Activated T-helper 2 cell treated with anti-CD3 and anti-CD28 coated beads, Interferon-gamma antibody, Interleukin-2, Interleukin-4, amounts not matched to agents 10 μg/mL and 5 μg/mL and 100 μg/mL, durations not matched to agents 14 hours and 24 hours and 36 hours (primary cell): ENCODE results near the gene PRMT2. TPM values are rescaled to one million over a fixed set of nuclear protein-coding genes. Genes with fewer than 3 reads are reported as not detected.
A peak's percentile ranks its signal among the peaks of the same experiment; 100 is the strongest.

Experiments used
- DNase-seq: peaks from one replicate; pipeline ENCODE4 v3.0.0; 2021; ENCODE audit warnings: low spot score
- H3K27ac Mint-ChIP-seq: one replicate; pipeline ENCODE4 v1.8.0; 2021; ENCODE audit warnings: mixed read lengths
- H3K27me3 Mint-ChIP-seq: one replicate; pipeline ENCODE4 v1.8.0; 2021; ENCODE audit warnings: low read depth, mixed read lengths
- H3K36me3 Mint-ChIP-seq: one replicate; pipeline ENCODE4 v1.8.0; 2021; ENCODE audit warnings: low read depth, mixed read lengths
- H3K4me1 Mint-ChIP-seq: one replicate; pipeline ENCODE4 v1.8.0; 2021; ENCODE audit warnings: low read depth, mixed read lengths
- H3K4me3 Mint-ChIP-seq: one replicate; pipeline ENCODE4 v1.8.0; 2021; ENCODE audit warnings: low read depth, mild to moderate bottlenecking, moderate library complexity, mixed read lengths
- H3K9me3 Mint-ChIP-seq: one replicate; pipeline ENCODE4 v1.8.0; 2021; ENCODE audit warnings: mixed read lengths
- intact Hi-C: fragments of 100-400 bp; cut with micrococcal nuclease; formaldehyde crosslinking; loops from one replicate; pipeline ENCODE4 v1.15.1; 2023
- total RNA-seq: library from RNA; stranded (reverse); gene quantifications from 2 replicates; pipeline ENCODE4 v1.2.3, GENCODE V29; 2022

The PRMT2 gene
- total RNA-seq: 71.0 and 73.9 TPM in 2 replicates

GRCh38 chr21:46635324-46636180 lies at the start of gene PRMT2:
Gene PRMT2 (plus strand): TSS chr21:46635674. CDS start chr21:46636952, 1,278 bp downstream.
- intact Hi-C loops: loop anchor here (1.0 kb wide), 1 partner anchor 177 kb away; the partner anchor contains the start of gene DIP2A
- peak; percentile 98 for DNase-seq
- H3K9me3 Mint-ChIP-seq: peaks cover 4% of the 10 kb centered on the region
- H3K4me1 Mint-ChIP-seq: peaks cover 57% of the 10 kb centered on the region
- peaks cover 7% of the 10 kb centered on the region for H3K27me3 Mint-ChIP-seq
- H3K27ac Mint-ChIP-seq: peak within 1 kb of the TSS; percentile 97
- peaks cover 27% of the 10 kb centered on the region for H3K36me3 Mint-ChIP-seq
- H3K4me3 Mint-ChIP-seq: peak within 1 kb of the TSS; percentile 93

- no peak for DNase-seq
- Mint-ChIP-seq H3K27me3 (peaks cover 2% of the 10 kb centered on the region), H3K9me3 (peaks cover 37% of the 10 kb centered on the region), H3K36me3 (peaks cover 4% of the 10 kb centered on the region), H3K27ac (no peak overlapping the region), H3K4me1 (peaks cover 2% of the 10 kb centered on the region), H3K4me3 (no peak overlapping the region)
- intact Hi-C loops: no loop called here
Measured at GRCh38 chr21:46594276-46594675, 41.2 kb upstream of the PRMT2 start.

GRCh38 chr21:46596201-46596600 lies 39.3 kb upstream of the PRMT2 start:
- no peak overlapping the region for H3K27ac Mint-ChIP-seq

GRCh38 chr21:46597031-46597430 lies 38.4 kb upstream of the PRMT2 start:
- Mint-ChIP-seq H3K27me3 (no peaks in the 10 kb centered on the region), H3K4me1 (peaks cover 3% of the 10 kb centered on the region), H3K9me3 (peaks cover 23% of the 10 kb centered on the region), H3K4me3 (no peak overlapping the region), H3K36me3 (peaks cover 4% of the 10 kb centered on the region), H3K27ac (no peak overlapping the region)
- no peak for DNase-seq
- intact Hi-C loops: no loop called here

More at GRCh38 chr21:46596201-46596600, 39.3 kb upstream of the PRMT2 start:
- H3K4me1 Mint-ChIP-seq: peaks cover 3% of the 10 kb centered on the region
- peaks cover 30% of the 10 kb centered on the region for H3K9me3 Mint-ChIP-seq
- intact Hi-C loops: no loop called here
- H3K4me3 Mint-ChIP-seq: no peak overlapping the region
- no peaks in the 10 kb centered on the region for H3K27me3 Mint-ChIP-seq
- H3K36me3 Mint-ChIP-seq: peaks cover 4% of the 10 kb centered on the region
- no peak for DNase-seq

- Mint-ChIP-seq H3K9me3 (peaks cover 19% of the 10 kb centered on the region), H3K4me3 (no peak overlapping the region), H3K36me3 (peaks cover 2% of the 10 kb centered on the region), H3K4me1 (peaks cover 3% of the 10 kb centered on the region), H3K27ac (no peak overlapping the region), H3K27me3 (no peaks in the 10 kb centered on the region)
- intact Hi-C loops: no loop called here
- no peak for DNase-seq
Measured at GRCh38 chr21:46597896-46598343, 37.6 kb upstream of the PRMT2 start.

GRCh38 chr21:46598581-46599572 lies 36.6 kb upstream of the PRMT2 start:
- no peaks in the 10 kb centered on the region for H3K36me3 Mint-ChIP-seq
- H3K9me3 Mint-ChIP-seq: peaks cover 10% of the 10 kb centered on the region
- DNase-seq: no peak
- intact Hi-C loops: no loop called here
- no peak overlapping the region for H3K27ac Mint-ChIP-seq
- H3K4me1 Mint-ChIP-seq: peaks cover 3% of the 10 kb centered on the region
- H3K4me3 Mint-ChIP-seq: no peak overlapping the region
- no peaks in the 10 kb centered on the region for H3K27me3 Mint-ChIP-seq

GRCh38 chr21:46600305-46600704 lies 35.2 kb upstream of the PRMT2 start:
- H3K4me1 Mint-ChIP-seq: peaks cover 8% of the 10 kb centered on the region
- H3K27ac Mint-ChIP-seq: no peak overlapping the region
- no peaks in the 10 kb centered on the region for H3K36me3 Mint-ChIP-seq
- H3K4me3 Mint-ChIP-seq: no peak overlapping the region
- intact Hi-C loops: no loop called here
- peaks cover 4% of the 10 kb centered on the region for H3K9me3 Mint-ChIP-seq
- no peaks in the 10 kb centered on the region for H3K27me3 Mint-ChIP-seq
- DNase-seq: no peak

- Mint-ChIP-seq H3K4me1 (peaks cover 13% of the 10 kb centered on the region), H3K27ac (no peak overlapping the region), H3K36me3 (no peaks in the 10 kb centered on the region), H3K27me3 (no peaks in the 10 kb centered on the region), H3K4me3 (no peak overlapping the region), H3K9me3 (peaks cover 1% of the 10 kb centered on the region)
- DNase-seq: no peak
- intact Hi-C loops: no loop called here
Measured at GRCh38 chr21:46600978-46601377, 34.5 kb upstream of the PRMT2 start.

- Mint-ChIP-seq H3K27ac (no peak overlapping the region), H3K36me3 (no peaks in the 10 kb centered on the region), H3K27me3 (peaks cover 1% of the 10 kb centered on the region), H3K4me1 (peaks cover 21% of the 10 kb centered on the region), H3K4me3 (no peak overlapping the region), H3K9me3 (no peaks in the 10 kb centered on the region)
- intact Hi-C loops: no loop called here
- no peak for DNase-seq
Measured at GRCh38 chr21:46603228-46603627, 32.2 kb upstream of the PRMT2 start.

GRCh38 chr21:46604329-46604974 lies 31.0 kb upstream of the PRMT2 start:
- H3K9me3 Mint-ChIP-seq: no peaks in the 10 kb centered on the region
- DNase-seq: no peak
- no peak overlapping the region for H3K4me3 Mint-ChIP-seq
- peaks cover 1% of the 10 kb centered on the region for H3K27me3 Mint-ChIP-seq
- H3K4me1 Mint-ChIP-seq: peaks cover 19% of the 10 kb centered on the region
- H3K36me3 Mint-ChIP-seq: no peaks in the 10 kb centered on the region
- no peak overlapping the region for H3K27ac Mint-ChIP-seq
- intact Hi-C loops: no loop called here

- Mint-ChIP-seq H3K4me1 (peaks cover 19% of the 10 kb centered on the region), H3K36me3 (no peaks in the 10 kb centered on the region), H3K27ac (no peak within 1 kb of the TSS), H3K4me3 (no peak within 1 kb of the TSS), H3K9me3 (no peaks in the 10 kb centered on the region), H3K27me3 (peaks cover 1% of the 10 kb centered on the region)
- DNase-seq: no peak
- intact Hi-C loops: no loop called here
Measured at GRCh38 chr21:46604975-46605766, 30.3 kb upstream of the PRMT2 start, which contains the start of gene S100B. Gene S100B (minus strand): TSS chr21:46605082. CDS start chr21:46602415, 2,667 bp downstream.
